Measurements from ENCODE around the gene SLFN13. TPM values are rescaled to one million over a fixed set of nuclear protein-coding genes. Genes with fewer than 3 reads are reported as not detected.
A peak's percentile ranks its signal among the peaks of the same experiment; 100 is the strongest.
"Not testable (repeated sequence)": the region's sequence is repeated elsewhere in the genome, so short reads cannot be mapped to it uniquely, and the experiment has no call there.

The SLFN13 gene
- total RNA-seq, 2 experiments from 2014 or later = not detected

GRCh38 chr17:35467824-35468223 lies 19.3 kb upstream of the SLFN13 start:
- H3K4me1 ChIP-seq (ENCODE audit: insufficient read depth, low read length, poor library complexity, severe bottlenecking) = no peaks in the 10 kb centered on the region
- no peak overlapping the region for H3K4me2 ChIP-seq (ENCODE audit: low read length)
- ChIA-PET POLR2A (no interaction called here), CTCF (ENCODE audit: unreplicated experiment) (no interaction called here)
- no peak for TF ChIP-seq EZH2phosphoT487 (IDR thresholded peaks at IDR 0.05; ENCODE audit: borderline replicate concordance, low read depth, low read length)
- no peak for TF ChIP-seq CTCF (conservative IDR thresholded peaks at IDR 0.05; ENCODE audit: low read length)
- peak; percentile 5 for DNase-seq (ENCODE audit: low spot score)
- no peaks in the 10 kb centered on the region for H3K9me3 ChIP-seq (ENCODE audit: low read length)
- H4K20me1 ChIP-seq (ENCODE audit: insufficient read depth, low read length) = no peaks in the 10 kb centered on the region
- no peaks in the 10 kb centered on the region for H3K36me3 ChIP-seq (ENCODE audit: insufficient read depth, low read length)
- no peaks in the 10 kb centered on the region for H3K79me2 ChIP-seq (ENCODE audit: insufficient read depth, low read depth, low read length)
- H3K4me3 ChIP-seq (ENCODE audit: low read depth, low read length, poor library complexity, severe bottlenecking) = no peak overlapping the region
- no TSS peak for BruUV-seq (replicated peaks)
- no peak overlapping the region for H3K27ac ChIP-seq (ENCODE audit: low read depth, low read length, poor library complexity, severe bottlenecking)
- no peaks in the 10 kb centered on the region for H3K9me2 ChIP-seq (ENCODE audit: insufficient read depth, low read length)
- intact Hi-C loops (cut with micrococcal nuclease; ENCODE audit: unreplicated experiment) = no loop called here
- H2AFZ ChIP-seq (ENCODE audit: low read length) = no peak overlapping the region

- Histone ChIP-seq H4K20me1 (ENCODE audit: insufficient read depth, low read length) (no peaks in the 10 kb centered on the region), H3K9me2 (ENCODE audit: insufficient read depth, low read length) (no peaks in the 10 kb centered on the region), H3K79me2 (ENCODE audit: insufficient read depth, low read depth, low read length) (no peaks in the 10 kb centered on the region), H3K9me3 (ENCODE audit: low read length) (no peaks in the 10 kb centered on the region), H3K4me2 (ENCODE audit: low read length) (peak overlapping the region; percentile 59), H2AFZ (ENCODE audit: low read length) (peak overlapping the region; percentile 84; the same call in 1 of the 2 replicates), H3K36me3 (ENCODE audit: insufficient read depth, low read length) (no peaks in the 10 kb centered on the region), H3K4me1 (ENCODE audit: insufficient read depth, low read length, poor library complexity, severe bottlenecking) (peaks cover 7% of the 10 kb centered on the region), H3K27ac (ENCODE audit: low read depth, low read length, poor library complexity, severe bottlenecking) (no peak overlapping the region), H3K4me3 (ENCODE audit: low read depth, low read length, poor library complexity, severe bottlenecking) (peak overlapping the region; percentile 38)
- POLR2A ChIA-PET = no interaction called here
- no TSS peak for BruUV-seq (replicated peaks)
- peak; percentile 74 for DNase-seq (ENCODE audit: low spot score)
- intact Hi-C loops (cut with micrococcal nuclease; ENCODE audit: unreplicated experiment) = no loop called here
- CTCF ChIA-PET (ENCODE audit: unreplicated experiment) = no interaction called here
- TF ChIP-seq CTCF (conservative IDR thresholded peaks at IDR 0.05; ENCODE audit: low read length) (no peak), EZH2phosphoT487 (IDR thresholded peaks at IDR 0.05; ENCODE audit: borderline replicate concordance, low read depth, low read length) (no peak)
Measured at GRCh38 chr17:35460354-35460851, 11.8 kb upstream of the SLFN13 start.

- H3K4me3 ChIP-seq (ENCODE audit: low read depth, low read length, poor library complexity, severe bottlenecking); H3K79me2 ChIP-seq (ENCODE audit: insufficient read depth, low read depth, low read length); H3K9me2 ChIP-seq (ENCODE audit: insufficient read depth, low read length); CTCF ChIA-PET (ENCODE audit: unreplicated experiment); H2AFZ ChIP-seq (ENCODE audit: low read length); H4K20me1 ChIP-seq (ENCODE audit: insufficient read depth, low read length); BruUV-seq (replicated peaks); DNase-seq (ENCODE audit: low spot score); H3K27ac ChIP-seq (ENCODE audit: low read depth, low read length, poor library complexity, severe bottlenecking); H3K4me2 ChIP-seq (ENCODE audit: low read length); H3K4me1 ChIP-seq (ENCODE audit: insufficient read depth, low read length, poor library complexity, severe bottlenecking); intact Hi-C loops (cut with micrococcal nuclease; ENCODE audit: unreplicated experiment); H3K9me3 ChIP-seq (ENCODE audit: low read length); H3K36me3 ChIP-seq (ENCODE audit: insufficient read depth, low read length): not testable (repeated sequence)
- POLR2A ChIA-PET = interaction anchor here (0.6 kb wide), 1 partner anchor 429 kb away, joined by 6 read pairs; no protein-coding TSS in a partner anchor
Measured at GRCh38 chr17:35454035-35454434, 5.5 kb upstream of the SLFN13 start.
